ENCODE data around the gene QPCT. TPM values are rescaled to one million over a fixed set of nuclear protein-coding genes. Genes with fewer than 3 reads are reported as not detected.

QPCT gene
- total RNA-seq, 2 experiments from 2014 or later: 3.5 to 52.6 TPM

GRCh38 chr2:37325625-37326071 is 18.8 kb upstream of the QPCT start:
- peak overlapping the region; percentile 98 for H3K4me3 ChIP-seq (ENCODE audit: low read depth, low read length, poor library complexity, severe bottlenecking)
- ChIA-PET CTCF (ENCODE audit: unreplicated experiment) (interaction anchor here (1.6 kb wide), 1 partner anchor 10 kb away, joined by 4 read pairs; no protein-coding TSS in a partner anchor), POLR2A (interaction anchor here (1.0 to 17.9 kb wide), 6 partner anchors 11 to 65 kb away, joined by 3 to 365 read pairs (median 94); no protein-coding TSS in a partner anchor)
- H3K36me3 ChIP-seq (ENCODE audit: insufficient read depth, low read length): peaks cover 31% of the 10 kb centered on the region
- TF ChIP-seq CTCF (conservative IDR thresholded peaks at IDR 0.05; ENCODE audit: low read length) (no peak), EZH2phosphoT487 (IDR thresholded peaks at IDR 0.05; ENCODE audit: borderline replicate concordance, low read depth, low read length) (no peak; the same call in 1 of the 2 replicates)
- peaks cover 35% of the 10 kb centered on the region for H3K79me2 ChIP-seq (ENCODE audit: insufficient read depth, low read depth, low read length)
- H3K4me1 ChIP-seq (ENCODE audit: insufficient read depth, low read length, poor library complexity, severe bottlenecking): peaks cover 36% of the 10 kb centered on the region
- H3K9me3 ChIP-seq (ENCODE audit: low read length): no peaks in the 10 kb centered on the region
- H3K4me2 ChIP-seq (ENCODE audit: low read length): peak overlapping the region; percentile 80
- H3K9me2 ChIP-seq (ENCODE audit: insufficient read depth, low read length): no peaks in the 10 kb centered on the region
- peak overlapping the region; percentile 84; the same call in 1 of the 2 replicates for H2AFZ ChIP-seq (ENCODE audit: low read length)
- intact Hi-C loops (cut with micrococcal nuclease; ENCODE audit: unreplicated experiment): loop anchor here (2.0 kb wide), 1 partner anchor 51 kb away; no protein-coding TSS in a partner anchor
- DNase-seq (ENCODE audit: low spot score): no peak
- peak overlapping the region; percentile 50 for H3K27ac ChIP-seq (ENCODE audit: low read depth, low read length, poor library complexity, severe bottlenecking)
- peaks cover 25% of the 10 kb centered on the region for H4K20me1 ChIP-seq (ENCODE audit: insufficient read depth, low read length)
- BruUV-seq (replicated peaks): TSS peak; percentile 74

GRCh38 chr2:37326285-37326684 is 18.1 kb upstream of the QPCT start:
- no peak for DNase-seq (ENCODE audit: low spot score)
- ChIA-PET POLR2A (interaction anchor here (0.6 to 17.9 kb wide), 8 partner anchors 7 to 64 kb away, joined by 3 to 365 read pairs (median 5); no protein-coding TSS in a partner anchor), CTCF (ENCODE audit: unreplicated experiment) (interaction anchor here (1.6 kb wide), 1 partner anchor 9 kb away, joined by 4 read pairs; no protein-coding TSS in a partner anchor)
- BruUV-seq (replicated peaks): no TSS peak
- H3K9me3 ChIP-seq (ENCODE audit: low read length): no peaks in the 10 kb centered on the region
- intact Hi-C loops (cut with micrococcal nuclease; ENCODE audit: unreplicated experiment): no loop called here
- no peak overlapping the region for H3K4me3 ChIP-seq (ENCODE audit: low read depth, low read length, poor library complexity, severe bottlenecking)
- peaks cover 29% of the 10 kb centered on the region for H3K79me2 ChIP-seq (ENCODE audit: insufficient read depth, low read depth, low read length)
- H3K9me2 ChIP-seq (ENCODE audit: insufficient read depth, low read length): no peaks in the 10 kb centered on the region
- TF ChIP-seq CTCF (conservative IDR thresholded peaks at IDR 0.05; ENCODE audit: low read length): no peak
- TF ChIP-seq EZH2phosphoT487 (IDR thresholded peaks at IDR 0.05; ENCODE audit: borderline replicate concordance, low read depth, low read length): no peak
- peak overlapping the region; percentile 80 for H3K4me2 ChIP-seq (ENCODE audit: low read length)
- peaks cover 25% of the 10 kb centered on the region for H3K36me3 ChIP-seq (ENCODE audit: insufficient read depth, low read length)
- H4K20me1 ChIP-seq (ENCODE audit: insufficient read depth, low read length): peaks cover 19% of the 10 kb centered on the region
- H3K27ac ChIP-seq (ENCODE audit: low read depth, low read length, poor library complexity, severe bottlenecking): no peak overlapping the region
- H2AFZ ChIP-seq (ENCODE audit: low read length): no peak overlapping the region
- H3K4me1 ChIP-seq (ENCODE audit: insufficient read depth, low read length, poor library complexity, severe bottlenecking): peaks cover 35% of the 10 kb centered on the region
